Upper lobe of left lung (tissue), 6 donors: ENCODE results near the gene CACNA2D1. TPM values are rescaled to one million over a fixed set of nuclear protein-coding genes. Genes with fewer than 3 reads are reported as not detected.

Experiments used
- ATAC-seq, 2 donors: fragments of 200-7000 bp; cut with Tn5 transposase; one replicate each; pipeline ENCODE4 v1.9.1; 2022; ENCODE audit warnings: mild to moderate bottlenecking in 2 of 2, moderate library complexity in 2 of 2; ENCODE audit not compliant: low FRiP score in 2 of 2
- DNase-seq, 2 donors: peaks; one replicate each; pipeline ENCODE4 v3.0.0-alpha.2; 2019 to 2020
- H3K27ac ChIP-seq, 4 donors: fragments of 200-600 bp; sonication (generic); one replicate each; pipeline ENCODE4 v1.5.1; 2016 to 2019
- H3K27me3 ChIP-seq, 4 donors: fragments of 200-600 bp; sonication (generic); one replicate each; pipeline ENCODE4 v1.5.1; 2017 to 2019
- H3K36me3 ChIP-seq, 4 donors: fragments of 200-600 bp; sonication (generic); one replicate each; pipeline ENCODE4 v1.5.1; 2016 to 2019
- H3K4me1 ChIP-seq, 4 donors: fragments of 200-600 bp; sonication (generic); one replicate each; pipeline ENCODE4 v1.5.1; 2018 to 2019
- H3K4me3 ChIP-seq, 4 donors: fragments of 200-600 bp; sonication (generic); one replicate each; pipeline ENCODE4 v1.5.1; 2017 to 2019; ENCODE audit warnings: mild to moderate bottlenecking in 2 of 4, moderate library complexity in 1 of 4
- H3K9me3 ChIP-seq, 4 donors: fragments of 200-600 bp; sonication (generic); one replicate each; pipeline ENCODE4 v1.5.1; 2018 to 2019
- CTCF ChIP-seq, 6 experiments: fragments of 450-650 bp in 4 of 6; fragments of 200-600 bp in 2 of 6; sonication (generic) in 2 of 6; IDR thresholded peaks; one replicate each; pipeline ENCODE4 v1.5.1; 2016 to 2019; ENCODE audit warnings: antibody characterized with exemption in 6 of 6
- EP300 ChIP-seq, 4 donors: sonication (generic); formaldehyde crosslinking; IDR thresholded peaks; one replicate each; pipeline ENCODE4 v1.5.1; 2017; ENCODE audit warnings: antibody characterized with exemption in 4 of 4, control low read depth in 2 of 4
- POLR2A ChIP-seq, 4 donors: fragments of 450-650 bp; IDR thresholded peaks; one replicate each; pipeline ENCODE4 v1.5.1; 2016 to 2017; ENCODE audit warnings: antibody characterized with exemption in 4 of 4, mild to moderate bottlenecking in 2 of 4
- POLR2AphosphoS5 ChIP-seq, 2 donors: sonication (generic); formaldehyde crosslinking; IDR thresholded peaks; one replicate each; pipeline ENCODE4 v1.5.1; 2017; ENCODE audit warnings: antibody characterized with exemption in 2 of 2
- WGBS, 2 donors: methylation state at CpG; one replicate each; pipeline ENCODE4 v1.1.5; 2017 to 2018; 5-methylcytosine and 5-hydroxymethylcytosine counted together
- total RNA-seq, 6 donors: library from RNA; depleted of rRNA in 4 of 6; stranded (reverse); fragments of >200 nt in 4 of 6; gene quantifications; one replicate each; pipeline versions ENCODE4 v1.1.0 to v1.2.1, GENCODE V29; 2016 to 2021
- donor health status: DM: no; HTN: no; CAD: no; lungs with moderate emphysema.
- donor health status: DM: no; HTN: yes; CAD: no; lungs with severe emphysema.

Gene CACNA2D1
- total RNA-seq, 6 donors from 2014 or later: 6.7 to 85.9 (median 9.6) TPM

- H3K4me3 ChIP-seq: no peak overlapping the region
- no peaks in the 10 kb centered on the region for H3K27me3 ChIP-seq
- no peaks in the 10 kb centered on the region for H3K36me3 ChIP-seq
- TF ChIP-seq POLR2AphosphoS5 (IDR thresholded peaks at IDR 0.05): no peak
- TF ChIP-seq EP300 (IDR thresholded peaks at IDR 0.05): no peak
- TF ChIP-seq CTCF (IDR thresholded peaks at IDR 0.05): no peak
- no peak for TF ChIP-seq POLR2A (IDR thresholded peaks at IDR 0.05)
- H3K27ac ChIP-seq: no peak overlapping the region
- H3K4me1 ChIP-seq: no peaks in the 10 kb centered on the region
- 83 to 87% methylated on average over 5 of the region's 5 CpGs for WGBS, 2 donors
- H3K9me3 ChIP-seq: no peaks in the 10 kb centered on the region
- no peak for ATAC-seq
- no peak for DNase-seq
These were observed 234.3 kb downstream of the CACNA2D1 start for GRCh38 chr7:82209179-82209747.

- H3K9me3 ChIP-seq: no peaks in the 10 kb centered on the region
- WGBS, 2 donors: 80 to 93% methylated on average over 4 of the region's 4 CpGs
- no peak for DNase-seq
- H3K4me1 ChIP-seq: no peaks in the 10 kb centered on the region
- no peaks in the 10 kb centered on the region for H3K36me3 ChIP-seq
- TF ChIP-seq POLR2AphosphoS5 (IDR thresholded peaks at IDR 0.05): no peak
- TF ChIP-seq CTCF (IDR thresholded peaks at IDR 0.05): no peak
- no peak for TF ChIP-seq POLR2A (IDR thresholded peaks at IDR 0.05)
- TF ChIP-seq EP300 (IDR thresholded peaks at IDR 0.05): no peak
- no peak overlapping the region for H3K27ac ChIP-seq
- peak; percentile 44 to 61 for ATAC-seq
- H3K27me3 ChIP-seq: no peaks in the 10 kb centered on the region
- H3K4me3 ChIP-seq: no peak overlapping the region
These were observed 238.9 kb downstream of the CACNA2D1 start for GRCh38 chr7:82204694-82205093.

GRCh38 chr7:82202965-82203364 lies 240.6 kb downstream of the CACNA2D1 start:
- no peak for ATAC-seq
- WGBS, 2 donors: 86 to 95% methylated on average over 9 of the region's 9 CpGs
- no peaks in the 10 kb centered on the region for H3K36me3 ChIP-seq
- H3K4me3 ChIP-seq: no peak overlapping the region
- H3K27me3 ChIP-seq: no peaks in the 10 kb centered on the region
- no peak for TF ChIP-seq POLR2A (IDR thresholded peaks at IDR 0.05)
- TF ChIP-seq CTCF (IDR thresholded peaks at IDR 0.05): no peak
- TF ChIP-seq EP300 (IDR thresholded peaks at IDR 0.05): no peak
- TF ChIP-seq POLR2AphosphoS5 (IDR thresholded peaks at IDR 0.05): no peak
- H3K9me3 ChIP-seq: no peaks in the 10 kb centered on the region
- no peak for DNase-seq
- H3K27ac ChIP-seq: no peak overlapping the region
- H3K4me1 ChIP-seq: no peaks in the 10 kb centered on the region

GRCh38 chr7:82202107-82202506 lies 241.5 kb downstream of the CACNA2D1 start:
- Histone ChIP-seq H3K4me3 (no peak overlapping the region), H3K27ac (no peak overlapping the region), H3K27me3 (no peaks in the 10 kb centered on the region), H3K4me1 (no peaks in the 10 kb centered on the region), H3K9me3 (no peaks in the 10 kb centered on the region), H3K36me3 (no peaks in the 10 kb centered on the region)
- DNase-seq: no peak
- TF ChIP-seq POLR2A (IDR thresholded peaks at IDR 0.05) (no peak), EP300 (IDR thresholded peaks at IDR 0.05) (no peak), POLR2AphosphoS5 (IDR thresholded peaks at IDR 0.05) (no peak), CTCF (IDR thresholded peaks at IDR 0.05) (no peak)
- peak in 1 of 2 donors; percentile 19 for ATAC-seq
- 95 to 96% methylated on average over 9 to 13 of the region's 13 CpGs for WGBS, 2 donors

- Histone ChIP-seq H3K36me3 (no peaks in the 10 kb centered on the region), H3K9me3 (no peaks in the 10 kb centered on the region), H3K4me3 (no peak overlapping the region), H3K27ac (no peak overlapping the region), H3K4me1 (no peaks in the 10 kb centered on the region), H3K27me3 (no peaks in the 10 kb centered on the region)
- WGBS, 2 donors: 90% methylated on average over 2 of the region's 2 CpGs
- ATAC-seq (no peak), DNase-seq (no peak)
- TF ChIP-seq POLR2AphosphoS5 (IDR thresholded peaks at IDR 0.05) (no peak), CTCF (IDR thresholded peaks at IDR 0.05) (no peak)
These were observed 243.0 kb downstream of the CACNA2D1 start for GRCh38 chr7:82200601-82201000.
